K562 (cell line): Measurements from ENCODE around the gene SCTR. TPM values are rescaled to one million over a fixed set of nuclear protein-coding genes. Genes with fewer than 3 reads are reported as not detected.

Experiments used
- FOXP4 ChIP-seq: sonication (generic); formaldehyde crosslinking; IDR thresholded peaks from 2 replicates; pipeline ENCODE4 v1.8.0; 2022; ENCODE audit warnings: mild to moderate bottlenecking, missing genetic modification reagents, borderline replicate concordance
- GATA2 ChIP-seq: sonication (generic); formaldehyde crosslinking; IDR thresholded peaks from 2 replicates; pipeline ENCODE4 v1.4.0; 2020; ENCODE audit warnings: mild to moderate bottlenecking, missing genetic modification reagents
- RBM15 ChIP-seq: fragments of 200-400 bp; formaldehyde crosslinking; IDR thresholded peaks from 2 replicates; pipeline ENCODE4 v1.6.1; 2018; ENCODE audit warnings: mild to moderate bottlenecking, low read length, moderate library complexity; ENCODE audit not compliant: insufficient read depth
- SRSF3 ChIP-seq: fragments of 200-400 bp; formaldehyde crosslinking; IDR thresholded peaks from 2 replicates; pipeline ENCODE4 v1.6.1; 2016; ENCODE audit warnings: mild to moderate bottlenecking, low read length, moderate library complexity; ENCODE audit not compliant: insufficient read depth
- VEZF1 ChIP-seq: fragments of 200-800 bp; sonication (Bioruptor generic); IDR thresholded peaks from 2 replicates; pipeline ENCODE4 v1.6.1; 2017; ENCODE audit warnings: missing genetic modification characterization, missing compliant biosample characterization
- polyA plus RNA-seq, 8 experiments: library from polyadenylated mRNA; depleted of rRNA in 4 of 8; stranded (reverse) in 5 of 8; unstranded in 3 of 8; fragments of >200 nt; fragmentation: Nextera tagmentation in 2 of 8; fragmentation: Illumina TruSeq in 1 of 8; extraction: Ambion mirVana in 2 of 8; extraction: Trizol in 1 of 8; gene quantifications; 2 replicates each; pipeline versions ENCODE4 v1.2.1 to v1.2.3, GENCODE V29; 2011 to 2014; ENCODE audit warnings: inconsistent platforms in 1 of 8, missing spikeins in 1 of 8
- total RNA-seq, 7 experiments: library from RNA; depleted of rRNA in 6 of 7; stranded (reverse); fragments of >200 nt in 6 of 7; fragmentation: Illumina TruSeq in 2 of 7; extraction: Trizol in 2 of 7; gene quantifications; 2 replicates each; pipeline versions ENCODE4 v1.2.1 to v1.2.3, GENCODE V29; 2011 to 2021; ENCODE audit warnings: low replicate concordance in 1 of 7
- TF ChIP-seq, protein P1 (sequence below): sonication (generic); IDR thresholded peaks from 2 replicates; pipeline ENCODE4 v1.6.1; 2016
- TF ChIP-seq, protein P2 (sequence below): fragments of 450-650 bp; IDR thresholded peaks from one replicate; pipeline ENCODE4 v1.6.1; 2018; ENCODE audit warnings: mild to moderate bottlenecking, moderate library complexity; ENCODE audit not compliant: partially characterized antibody

SCTR gene
- total and polyA plus RNA-seq, 9 of the 15 experiments (the other 6 are each of a cell fraction or from before 2014, with no cell fraction given): not detected

DNA sequence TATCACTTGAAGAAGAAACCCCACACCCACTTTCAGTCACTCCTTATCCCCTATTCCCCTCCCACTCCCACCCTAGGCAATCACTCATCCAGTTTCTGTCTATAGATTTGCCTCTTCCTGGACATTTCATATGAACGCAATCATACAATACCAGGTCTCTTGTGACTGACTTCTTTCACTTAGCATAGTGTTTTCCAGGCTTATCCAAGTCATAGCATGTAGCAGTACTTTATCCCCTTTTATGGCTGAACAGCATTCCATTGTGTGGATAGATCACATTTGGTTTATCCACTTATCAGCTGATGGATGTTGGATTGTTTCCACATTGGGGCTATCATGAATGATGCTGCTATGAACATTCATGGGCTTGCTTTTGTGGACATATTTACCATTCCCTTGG, 26.6 kb upstream of the SCTR start (continued):
- no peak for TF ChIP-seq FOXP4 (CRISPR knock-in tag)
- no peak for TF ChIP-seq VEZF1 (CRISPR knock-in tag)
- TF ChIP-seq RBM15: no peak
- TF ChIP-seq, protein P1, sequence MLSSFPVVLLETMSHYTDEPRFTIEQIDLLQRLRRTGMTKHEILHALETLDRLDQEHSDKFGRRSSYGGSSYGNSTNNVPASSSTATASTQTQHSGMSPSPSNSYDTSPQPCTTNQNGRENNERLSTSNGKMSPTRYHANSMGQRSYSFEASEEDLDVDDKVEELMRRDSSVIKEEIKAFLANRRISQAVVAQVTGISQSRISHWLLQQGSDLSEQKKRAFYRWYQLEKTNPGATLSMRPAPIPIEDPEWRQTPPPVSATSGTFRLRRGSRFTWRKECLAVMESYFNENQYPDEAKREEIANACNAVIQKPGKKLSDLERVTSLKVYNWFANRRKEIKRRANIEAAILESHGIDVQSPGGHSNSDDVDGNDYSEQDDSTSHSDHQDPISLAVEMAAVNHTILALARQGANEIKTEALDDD: no peak
- no peak for TF ChIP-seq SRSF3
- TF ChIP-seq, protein P2, sequence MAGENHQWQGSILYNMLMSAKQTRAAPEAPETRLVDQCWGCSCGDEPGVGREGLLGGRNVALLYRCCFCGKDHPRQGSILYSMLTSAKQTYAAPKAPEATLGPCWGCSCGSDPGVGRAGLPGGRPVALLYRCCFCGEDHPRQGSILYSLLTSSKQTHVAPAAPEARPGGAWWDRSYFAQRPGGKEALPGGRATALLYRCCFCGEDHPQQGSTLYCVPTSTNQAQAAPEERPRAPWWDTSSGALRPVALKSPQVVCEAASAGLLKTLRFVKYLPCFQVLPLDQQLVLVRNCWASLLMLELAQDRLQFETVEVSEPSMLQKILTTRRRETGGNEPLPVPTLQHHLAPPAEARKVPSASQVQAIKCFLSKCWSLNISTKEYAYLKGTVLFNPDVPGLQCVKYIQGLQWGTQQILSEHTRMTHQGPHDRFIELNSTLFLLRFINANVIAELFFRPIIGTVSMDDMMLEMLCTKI: no peak
- no peak for TF ChIP-seq GATA2 (CRISPR knock-in tag)
- TF ChIP-seq, all 486 proteins: peak for 0
